GM21447 (cell line): ENCODE measurements around the gene TSKS.

Experiments
- ATAC-seq: cut with Tn5 transposase; IDR thresholded peaks from one replicate; pipeline ENCODE4 v1.9.1; 2021; ENCODE audit not compliant: unreplicated experiment

The TSKS gene

GRCh38 chr19:49795615-49796014 is 32.5 kb upstream of the TSKS start:
- ATAC-seq = no peak

GRCh38 chr19:49793561-49793840 is 30.4 kb upstream of the TSKS start:
- ATAC-seq = no peak

- ATAC-seq = no peak
Measured at GRCh38 chr19:49792829-49793560, 29.9 kb upstream of the TSKS start.

GRCh38 chr19:49791776-49792445 is 28.8 kb upstream of the TSKS start:
- no peak for ATAC-seq

GRCh38 chr19:49790866-49791265 is 27.8 kb upstream of the TSKS start:
- ATAC-seq = no peak

GRCh38 chr19:49788857-49789256 is 25.8 kb upstream of the TSKS start:
- ATAC-seq = no peak

GRCh38 chr19:49787746-49788145 is 24.6 kb upstream of the TSKS start:
- no peak for ATAC-seq

GRCh38 chr19:49786376-49786820 is 23.3 kb upstream of the TSKS start:
- no peak for ATAC-seq

- ATAC-seq = no peak
Measured at GRCh38 chr19:49782515-49782914, 19.4 kb upstream of the TSKS start.

- ATAC-seq = no peak
Measured at GRCh38 chr19:49781394-49781793, 18.3 kb upstream of the TSKS start.

GRCh38 chr19:49780861-49781260 is 17.8 kb upstream of the TSKS start:
- no peak for ATAC-seq

- ATAC-seq = no peak
Measured at GRCh38 chr19:49779731-49780555, 16.8 kb upstream of the TSKS start.

GRCh38 chr19:49776371-49776764 is 13.3 kb upstream of the TSKS start:
- ATAC-seq = no peak

GRCh38 chr19:49775742-49776370 is 12.8 kb upstream of the TSKS start:
- ATAC-seq = no peak

GRCh38 chr19:49774969-49775368 is 11.9 kb upstream of the TSKS start:
- ATAC-seq = no peak

- ATAC-seq = no peak
Measured at GRCh38 chr19:49773663-49774350, 10.7 kb upstream of the TSKS start.

GRCh38 chr19:49772850-49773432 is 9.8 kb upstream of the TSKS start:
- ATAC-seq = no peak

- ATAC-seq = no peak
Measured at GRCh38 chr19:49771674-49772139, 8.6 kb upstream of the TSKS start.

GRCh38 chr19:49770529-49770928 is 7.4 kb upstream of the TSKS start:
- ATAC-seq = no peak

GRCh38 chr19:49767967-49768581 is 5.0 kb upstream of the TSKS start:
- ATAC-seq = no peak
